CD4-positive, alpha-beta T cell (primary cell): ENCODE measurements around the gene RARB. TPM values are rescaled to one million over a fixed set of nuclear protein-coding genes. Genes with fewer than 3 reads are reported as not detected.

Source experiments
- ATAC-seq: fragments of 200-7000 bp; cut with Tn5 transposase; one replicate; pipeline ENCODE4 v1.10.0; 2022; ENCODE audit warnings: mild to moderate bottlenecking; ENCODE audit not compliant: poor library complexity
- CTCF ChIA-PET: fragments of 350-600 bp; sonication (Branson Sonifier 250); formaldehyde crosslinking; loops from one replicate; lab custom pipeline; 2021; ENCODE audit warnings: antibody characterized with exemption, inconsistent platforms; lab: Charles Lee
- POLR2A ChIA-PET: fragments of 350-600 bp; sonication (Branson Sonifier 250); formaldehyde crosslinking; loops from one replicate; lab custom pipeline; 2021; ENCODE audit warnings: antibody characterized with exemption, inconsistent platforms; lab: Charles Lee
- DNase-seq, 14 experiments: peaks; one replicate each; pipeline ENCODE4 v3.0.0-alpha.2; 2013 to 2020; ENCODE audit warnings: mixed read lengths in 2 of 14
- H3K27ac ChIP-seq, 2 donors: one replicate each; pipeline versions ENCODE4 v1.5.1 to v1.7.0; 2013; ENCODE audit warnings: low read length in 2 of 2, low read depth in 1 of 2, mild to moderate bottlenecking in 1 of 2
- H3K27me3 ChIP-seq, 2 experiments: 1 replicate in 1 of 2; 2 replicates in 1 of 2; pipeline versions ENCODE4 v1.6.1 to v1.7.0; 2013; ENCODE audit warnings: low read length in 2 of 2, control low read depth in 1 of 2, mild to moderate bottlenecking in 1 of 2, moderate library complexity in 1 of 2; ENCODE audit not compliant: insufficient read depth in 2 of 2, control insufficient read depth in 1 of 2
- H3K36me3 ChIP-seq: one replicate; pipeline ENCODE4 v1.6.1; 2013; ENCODE audit warnings: low read length, control low read depth; ENCODE audit not compliant: insufficient read depth
- H3K4me1 ChIP-seq: one replicate; pipeline ENCODE4 v1.6.1; 2013; ENCODE audit warnings: low read length, control low read depth; ENCODE audit not compliant: insufficient read depth
- H3K4me3 ChIP-seq: one replicate; pipeline ENCODE4 v1.5.1; 2013; ENCODE audit warnings: mild to moderate bottlenecking, low read length, moderate library complexity
- H3K9me3 ChIP-seq, 2 experiments: 1 replicate in 1 of 2; 2 replicates in 1 of 2; pipeline versions ENCODE4 v1.6.1 to v1.7.0; 2013; ENCODE audit warnings: low read length in 2 of 2, mild to moderate bottlenecking in 2 of 2, control low read depth in 1 of 2, moderate library complexity in 1 of 2; ENCODE audit not compliant: control insufficient read depth in 1 of 2, insufficient read depth in 1 of 2
- H3K27ac Mint-ChIP-seq: one replicate; pipeline ENCODE4 v1.8.0; 2020; ENCODE audit warnings: mixed read lengths
- H3K27me3 Mint-ChIP-seq: one replicate; pipeline ENCODE4 v1.8.0; 2021; ENCODE audit warnings: mixed read lengths
- H3K36me3 Mint-ChIP-seq: one replicate; pipeline ENCODE4 v1.8.0; 2021; ENCODE audit warnings: low read depth, mixed read lengths
- H3K4me1 Mint-ChIP-seq: one replicate; pipeline ENCODE4 v1.8.0; 2021; ENCODE audit warnings: low read depth, mixed read lengths
- H3K4me3 Mint-ChIP-seq: one replicate; pipeline ENCODE4 v1.8.0; 2020; ENCODE audit warnings: mild to moderate bottlenecking, mixed read lengths
- H3K9me3 Mint-ChIP-seq: one replicate; pipeline ENCODE4 v1.8.0; 2020; ENCODE audit warnings: mixed read lengths
- intact Hi-C, 2 experiments: fragments of 100-400 bp; cut with DNase I in 1 of 2; cut with micrococcal nuclease in 1 of 2; formaldehyde crosslinking; loops; one replicate each; pipeline versions ENCODE4 v1.15.1 to v1.9.0; 2023 to 2025; cut with DNase I, micrococcal nuclease
- total RNA-seq, 174 experiments: library from RNA in 2 of 174; stranded (reverse) in 2 of 174; gene quantifications; one replicate each; pipeline ENCODE4 v1.2.3 and lab custom pipeline; 2021 to 2026
- TF ChIP-seq, protein P1 (sequence below): fragments of 200-600 bp; IDR thresholded peaks from one replicate; pipeline ENCODE4 v1.8.0; 2022; ENCODE audit warnings: antibody characterized with exemption, mild to moderate bottlenecking

RARB gene
- total RNA-seq, 2 experiments from 2014 or later, result not detected

DNA sequence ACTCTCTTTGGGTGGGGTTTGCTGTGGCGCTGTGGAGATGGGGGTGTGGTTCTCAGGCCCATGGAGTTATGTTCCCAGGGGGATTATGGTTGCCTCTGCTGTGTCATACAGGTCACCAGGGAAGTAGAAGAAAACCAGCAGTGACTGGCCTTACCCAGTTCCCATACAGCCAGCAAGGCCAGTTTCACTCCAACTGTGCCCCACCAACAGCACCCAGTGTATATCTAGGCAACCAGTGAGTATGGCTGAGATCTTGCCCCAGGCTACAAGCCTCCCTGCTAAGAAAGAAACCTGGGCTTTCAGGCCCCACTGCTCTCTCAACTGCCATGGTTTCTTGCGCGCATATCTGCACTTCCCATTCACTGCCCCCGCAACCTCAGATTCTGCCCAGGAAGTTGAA is 31.4 kb upstream of the RARB start:
- intact Hi-C loops, result no loop called here
- Mint-ChIP-seq H3K36me3 (no peaks in the 10 kb centered on the region), H3K4me3 (no peak overlapping the region), H3K9me3 (peaks cover 8% of the 10 kb centered on the region), H3K27me3 (no peaks in the 10 kb centered on the region), H3K27ac (no peak overlapping the region), H3K4me1 (no peaks in the 10 kb centered on the region)
- ATAC-seq (no peak), DNase-seq (no peak)
- no peaks in the 10 kb centered on the region for H3K36me3 ChIP-seq
- TF ChIP-seq, protein P1, sequence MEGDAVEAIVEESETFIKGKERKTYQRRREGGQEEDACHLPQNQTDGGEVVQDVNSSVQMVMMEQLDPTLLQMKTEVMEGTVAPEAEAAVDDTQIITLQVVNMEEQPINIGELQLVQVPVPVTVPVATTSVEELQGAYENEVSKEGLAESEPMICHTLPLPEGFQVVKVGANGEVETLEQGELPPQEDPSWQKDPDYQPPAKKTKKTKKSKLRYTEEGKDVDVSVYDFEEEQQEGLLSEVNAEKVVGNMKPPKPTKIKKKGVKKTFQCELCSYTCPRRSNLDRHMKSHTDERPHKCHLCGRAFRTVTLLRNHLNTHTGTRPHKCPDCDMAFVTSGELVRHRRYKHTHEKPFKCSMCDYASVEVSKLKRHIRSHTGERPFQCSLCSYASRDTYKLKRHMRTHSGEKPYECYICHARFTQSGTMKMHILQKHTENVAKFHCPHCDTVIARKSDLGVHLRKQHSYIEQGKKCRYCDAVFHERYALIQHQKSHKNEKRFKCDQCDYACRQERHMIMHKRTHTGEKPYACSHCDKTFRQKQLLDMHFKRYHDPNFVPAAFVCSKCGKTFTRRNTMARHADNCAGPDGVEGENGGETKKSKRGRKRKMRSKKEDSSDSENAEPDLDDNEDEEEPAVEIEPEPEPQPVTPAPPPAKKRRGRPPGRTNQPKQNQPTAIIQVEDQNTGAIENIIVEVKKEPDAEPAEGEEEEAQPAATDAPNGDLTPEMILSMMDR, result no peak
- no peaks in the 10 kb centered on the region for H3K4me1 ChIP-seq
- POLR2A ChIA-PET, result no interaction called here
- no peak overlapping the region for H3K27ac ChIP-seq
- H3K9me3 ChIP-seq, result no peaks in the 10 kb centered on the region
- no peak overlapping the region for H3K4me3 ChIP-seq
- H3K27me3 ChIP-seq, result no peaks in the 10 kb centered on the region
- CTCF ChIA-PET, result no interaction called here

DNA sequence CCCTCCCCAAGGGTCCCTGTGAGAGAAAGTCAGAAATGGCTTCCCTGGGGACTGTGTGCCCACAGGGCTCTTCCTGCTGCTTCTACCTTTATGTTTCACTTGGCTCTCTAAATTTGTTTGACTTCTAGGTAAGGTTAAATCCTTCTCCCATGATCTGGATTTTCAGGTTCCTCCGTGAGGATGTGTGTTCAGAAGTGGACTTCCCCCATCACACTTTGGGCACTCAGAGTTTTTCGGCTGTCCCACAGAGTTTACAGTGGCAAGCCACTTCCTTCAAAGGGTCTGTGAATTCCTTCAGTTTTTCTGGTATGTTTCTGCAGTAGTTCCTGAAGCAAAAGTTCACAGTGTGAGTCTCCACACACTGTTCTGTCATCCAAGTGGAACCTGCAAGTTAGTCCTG is 30.9 kb upstream of the RARB start:
- Histone ChIP-seq H3K4me1 (no peaks in the 10 kb centered on the region), H3K4me3 (no peak overlapping the region), H3K9me3 (no peaks in the 10 kb centered on the region), H3K36me3 (no peaks in the 10 kb centered on the region), H3K27me3 (no peaks in the 10 kb centered on the region), H3K27ac (no peak overlapping the region)
- TF ChIP-seq, protein P1, result no peak
- no peak for ATAC-seq
- Mint-ChIP-seq H3K4me1 (no peaks in the 10 kb centered on the region), H3K4me3 (no peak overlapping the region), H3K36me3 (no peaks in the 10 kb centered on the region), H3K27ac (no peak overlapping the region), H3K9me3 (peaks cover 8% of the 10 kb centered on the region), H3K27me3 (no peaks in the 10 kb centered on the region)
- no peak for DNase-seq
- ChIA-PET CTCF (no interaction called here), POLR2A (no interaction called here)
- intact Hi-C loops, result no loop called here

DNA sequence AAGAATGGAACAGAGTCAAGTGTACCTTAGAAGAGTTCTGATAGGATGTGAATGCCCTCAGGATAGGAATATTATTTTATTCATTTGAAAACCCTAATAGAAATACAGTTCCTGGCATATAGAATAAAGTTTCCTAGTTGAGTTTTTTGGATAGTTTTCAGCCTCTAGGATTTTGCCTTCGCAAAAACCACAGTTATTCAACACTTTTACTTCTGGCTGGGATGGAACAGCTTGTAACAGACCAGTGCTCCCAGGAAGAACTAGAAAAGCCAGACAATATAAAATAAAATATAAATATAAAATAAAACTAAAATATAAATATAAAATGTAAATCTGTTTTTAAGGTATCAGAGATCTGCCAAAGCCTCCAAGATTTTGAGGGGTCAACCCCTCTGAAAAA is 27.5 kb upstream of the RARB start:
- Mint-ChIP-seq H3K27me3 (no peaks in the 10 kb centered on the region), H3K27ac (no peak overlapping the region), H3K36me3 (no peaks in the 10 kb centered on the region), H3K4me3 (no peak overlapping the region), H3K4me1 (no peaks in the 10 kb centered on the region), H3K9me3 (no peaks in the 10 kb centered on the region)
- ChIA-PET POLR2A (no interaction called here), CTCF (no interaction called here)
- no peaks in the 10 kb centered on the region for H3K27me3 ChIP-seq
- H3K4me1 ChIP-seq, result no peaks in the 10 kb centered on the region
- H3K9me3 ChIP-seq, result no peaks in the 10 kb centered on the region
- TF ChIP-seq, protein P1, result no peak
- intact Hi-C loops, result no loop called here
- H3K4me3 ChIP-seq, result no peak overlapping the region
- ATAC-seq (no peak), DNase-seq (no peak)
- no peak overlapping the region for H3K27ac ChIP-seq
- no peaks in the 10 kb centered on the region for H3K36me3 ChIP-seq
